ENCODE measurements around the gene CCDC167. TPM values are rescaled to one million over a fixed set of nuclear protein-coding genes. Genes with fewer than 3 reads are reported as not detected.

Gene CCDC167
- total and polyA plus RNA-seq, 10 of the 15 experiments (the other 5 are each of a cell fraction or from before 2014, with no cell fraction given): 74.9 to 380 (median 137) TPM

DNA sequence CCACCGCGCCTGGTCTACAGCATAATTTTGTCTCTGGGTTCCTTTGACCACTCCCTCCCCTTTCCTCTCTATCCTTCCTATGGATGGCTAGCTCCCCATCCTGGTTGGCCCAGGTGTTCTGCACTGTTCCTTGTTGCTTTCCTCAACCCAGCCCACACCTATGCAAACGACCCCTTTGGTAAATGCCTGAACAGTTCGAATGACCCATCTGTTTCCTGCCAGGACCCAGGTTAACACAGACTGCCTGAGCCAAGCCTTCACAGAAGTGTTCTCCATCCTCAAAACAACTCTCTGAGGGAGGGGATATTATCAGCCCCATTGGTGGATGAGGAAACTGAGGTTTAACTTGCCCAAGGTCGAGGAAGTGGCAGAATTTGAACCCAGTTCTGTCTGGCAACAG is 44.8 kb upstream of the CCDC167 start:
- Histone ChIP-seq H3K4me3 (no peak overlapping the region), H3K9ac (ENCODE audit: control insufficient read depth, insufficient read depth, low read length) (no peak overlapping the region), H3K4me2 (ENCODE audit: control insufficient read depth, insufficient read depth) (no peak overlapping the region), H3K4me1 (ENCODE audit: control insufficient read depth, insufficient read depth, low read length) (peaks cover 33% of the 10 kb centered on the region), H3K27ac (ENCODE audit: control insufficient read depth, insufficient read depth) (no peak overlapping the region), H3K27me3 (replicated peaks in 1 of 2; ENCODE audit: control insufficient read depth in 2 of 2, insufficient read depth in 2 of 2, low read length in 1 of 2) (no peaks in the 10 kb centered on the region), H3K79me2 (ENCODE audit: control insufficient read depth, insufficient read depth, low read length) (no peaks in the 10 kb centered on the region; the same call in 1 of the 2 replicates), H2AFZ (ENCODE audit: control insufficient read depth, low read depth, low read length) (no peak overlapping the region), H3K9me3 (replicated peaks; ENCODE audit: control insufficient read depth, insufficient read depth, low read length) (no peaks in the 10 kb centered on the region), H4K20me1 (ENCODE audit: control insufficient read depth, insufficient read depth) (no peaks in the 10 kb centered on the region), H3K36me3 (ENCODE audit: control insufficient read depth in 2 of 2, insufficient read depth in 2 of 2, low read length in 1 of 2) (no peaks in the 10 kb centered on the region)
- ATAC-seq: no peak
- intact Hi-C loops (cut with micrococcal nuclease; ENCODE audit: unreplicated experiment): no loop called here
- TF ChIP-seq MXI1 (IDR thresholded peaks at IDR 0.05; ENCODE audit: low read depth, low read length) (no peak), ZSCAN29 (IDR thresholded peaks at IDR 0.05) (no peak), FOS (IDR thresholded peaks at IDR 0.05; ENCODE audit: borderline replicate concordance, extremely low read depth, insufficient read length) (no peak), STAT1 (conservative IDR thresholded peaks at IDR 0.05) (no peak), RAD51 (IDR thresholded peaks at IDR 0.05) (no peak), IKZF2 (IDR thresholded peaks at IDR 0.05) (no peak), WRNIP1 (IDR thresholded peaks at IDR 0.05; ENCODE audit: borderline replicate concordance, low read depth, low read length) (no peak), BMI1 (IDR thresholded peaks at IDR 0.05; ENCODE audit: borderline replicate concordance) (no peak), RUNX3 (IDR thresholded peaks at IDR 0.05; ENCODE audit: low read length) (no peak), TCF3 (IDR thresholded peaks at IDR 0.05; ENCODE audit: borderline replicate concordance, insufficient read depth, low read depth, low read length) (no peak)
- TF ChIP-seq, protein P1, sequence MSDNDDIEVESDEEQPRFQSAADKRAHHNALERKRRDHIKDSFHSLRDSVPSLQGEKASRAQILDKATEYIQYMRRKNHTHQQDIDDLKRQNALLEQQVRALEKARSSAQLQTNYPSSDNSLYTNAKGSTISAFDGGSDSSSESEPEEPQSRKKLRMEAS (IDR thresholded peaks at IDR 0.05; ENCODE audit: low read depth, low read length): no peak
- TF ChIP-seq, protein P2, sequence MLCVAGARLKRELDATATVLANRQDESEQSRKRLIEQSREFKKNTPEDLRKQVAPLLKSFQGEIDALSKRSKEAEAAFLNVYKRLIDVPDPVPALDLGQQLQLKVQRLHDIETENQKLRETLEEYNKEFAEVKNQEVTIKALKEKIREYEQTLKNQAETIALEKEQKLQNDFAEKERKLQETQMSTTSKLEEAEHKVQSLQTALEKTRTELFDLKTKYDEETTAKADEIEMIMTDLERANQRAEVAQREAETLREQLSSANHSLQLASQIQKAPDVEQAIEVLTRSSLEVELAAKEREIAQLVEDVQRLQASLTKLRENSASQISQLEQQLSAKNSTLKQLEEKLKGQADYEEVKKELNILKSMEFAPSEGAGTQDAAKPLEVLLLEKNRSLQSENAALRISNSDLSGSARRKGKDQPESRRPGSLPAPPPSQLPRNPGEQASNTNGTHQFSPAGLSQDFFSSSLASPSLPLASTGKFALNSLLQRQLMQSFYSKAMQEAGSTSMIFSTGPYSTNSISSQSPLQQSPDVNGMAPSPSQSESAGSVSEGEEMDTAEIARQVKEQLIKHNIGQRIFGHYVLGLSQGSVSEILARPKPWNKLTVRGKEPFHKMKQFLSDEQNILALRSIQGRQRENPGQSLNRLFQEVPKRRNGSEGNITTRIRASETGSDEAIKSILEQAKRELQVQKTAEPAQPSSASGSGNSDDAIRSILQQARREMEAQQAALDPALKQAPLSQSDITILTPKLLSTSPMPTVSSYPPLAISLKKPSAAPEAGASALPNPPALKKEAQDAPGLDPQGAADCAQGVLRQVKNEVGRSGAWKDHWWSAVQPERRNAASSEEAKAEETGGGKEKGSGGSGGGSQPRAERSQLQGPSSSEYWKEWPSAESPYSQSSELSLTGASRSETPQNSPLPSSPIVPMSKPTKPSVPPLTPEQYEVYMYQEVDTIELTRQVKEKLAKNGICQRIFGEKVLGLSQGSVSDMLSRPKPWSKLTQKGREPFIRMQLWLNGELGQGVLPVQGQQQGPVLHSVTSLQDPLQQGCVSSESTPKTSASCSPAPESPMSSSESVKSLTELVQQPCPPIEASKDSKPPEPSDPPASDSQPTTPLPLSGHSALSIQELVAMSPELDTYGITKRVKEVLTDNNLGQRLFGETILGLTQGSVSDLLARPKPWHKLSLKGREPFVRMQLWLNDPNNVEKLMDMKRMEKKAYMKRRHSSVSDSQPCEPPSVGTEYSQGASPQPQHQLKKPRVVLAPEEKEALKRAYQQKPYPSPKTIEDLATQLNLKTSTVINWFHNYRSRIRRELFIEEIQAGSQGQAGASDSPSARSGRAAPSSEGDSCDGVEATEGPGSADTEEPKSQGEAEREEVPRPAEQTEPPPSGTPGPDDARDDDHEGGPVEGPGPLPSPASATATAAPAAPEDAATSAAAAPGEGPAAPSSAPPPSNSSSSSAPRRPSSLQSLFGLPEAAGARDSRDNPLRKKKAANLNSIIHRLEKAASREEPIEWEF (IDR thresholded peaks at IDR 0.05; ENCODE audit: insufficient replicate concordance, low read depth, low read length): no peak
- ChIA-PET CTCF (interaction anchor here (0.8 to 16.5 kb wide), 4 partner anchors 8 to 18 kb away, joined by 4 to 235 read pairs (median 6); no protein-coding TSS in a partner anchor), POLR2A (interaction anchor here (0.8 to 1.6 kb wide), 4 partner anchors 10 to 38 kb away, joined by 3 to 5 read pairs (median 4); no protein-coding TSS in a partner anchor), SMC1A (ENCODE audit: uncharacterized antibody, unreplicated experiment) (interaction anchor here (1.9 to 15.4 kb wide), 2 partner anchors 13 to 19 kb away, joined by 7 to 232 read pairs; no protein-coding TSS in a partner anchor), RAD21 (ENCODE audit: unreplicated experiment) (interaction anchor here (0.5 to 1.4 kb wide), 3 partner anchors 10 to 21 kb away, joined by 3 to 8 read pairs (median 4); no protein-coding TSS in a partner anchor)
- in situ Hi-C loops (cut with MboI): no loop called here
- no TSS peak for BruUV-seq (replicated peaks)
- FAIRE-seq: no peak
- no peak for DNase-seq (ENCODE audit: low read depth, low spot score)
- WGBS (ENCODE audit: insufficient coverage, insufficient replicate concordance, low lambda C conversion rate, missing lambda C conversion rate): 40% methylated on average over 5 of the region's 5 CpGs
